Measurements from ENCODE around the gene RNASEL.

GRCh38 chr1:182569939-182570610 lies 19.0 kb downstream of the RNASEL start:
- no peak for TF ChIP-seq CTCF (IDR thresholded peaks at IDR 0.05)
- TF ChIP-seq ZFX (IDR thresholded peaks at IDR 0.05; ENCODE audit: borderline replicate concordance) = no peak

All from 22Rv1 (cell line).